NB4 (cell line): ENCODE data around the gene CCDC138.

ENCODE experiments used
- CTCF ChIP-seq: IDR thresholded peaks from one replicate; pipeline ENCODE4 v1.5.1; 2012; ENCODE audit warnings: low read depth, low read length
- MAX ChIP-seq: IDR thresholded peaks from 2 replicates; pipeline ENCODE4 v1.6.1; 2011; ENCODE audit warnings: low read depth, low read length
- POLR2A ChIP-seq: IDR thresholded peaks from 2 replicates; pipeline ENCODE4 v1.6.1; 2011; ENCODE audit warnings: mild to moderate bottlenecking; ENCODE audit not compliant: insufficient read length; ENCODE audit errors: extremely low read depth

- TF ChIP-seq POLR2A (no peak), CTCF (no peak), MAX (no peak)
These were observed 72.3 kb downstream of the CCDC138 start for GRCh38 chr2:108858894-108859293.
